GM21390 (cell line): ENCODE measurements around the gene RSPH6A.
A peak's percentile ranks its signal among the peaks of the same experiment; 100 is the strongest.

Source experiments
- ATAC-seq: cut with Tn5 transposase; IDR thresholded peaks from one replicate; pipeline ENCODE4 v1.9.1; 2021; ENCODE audit not compliant: unreplicated experiment

The RSPH6A gene

DNA sequence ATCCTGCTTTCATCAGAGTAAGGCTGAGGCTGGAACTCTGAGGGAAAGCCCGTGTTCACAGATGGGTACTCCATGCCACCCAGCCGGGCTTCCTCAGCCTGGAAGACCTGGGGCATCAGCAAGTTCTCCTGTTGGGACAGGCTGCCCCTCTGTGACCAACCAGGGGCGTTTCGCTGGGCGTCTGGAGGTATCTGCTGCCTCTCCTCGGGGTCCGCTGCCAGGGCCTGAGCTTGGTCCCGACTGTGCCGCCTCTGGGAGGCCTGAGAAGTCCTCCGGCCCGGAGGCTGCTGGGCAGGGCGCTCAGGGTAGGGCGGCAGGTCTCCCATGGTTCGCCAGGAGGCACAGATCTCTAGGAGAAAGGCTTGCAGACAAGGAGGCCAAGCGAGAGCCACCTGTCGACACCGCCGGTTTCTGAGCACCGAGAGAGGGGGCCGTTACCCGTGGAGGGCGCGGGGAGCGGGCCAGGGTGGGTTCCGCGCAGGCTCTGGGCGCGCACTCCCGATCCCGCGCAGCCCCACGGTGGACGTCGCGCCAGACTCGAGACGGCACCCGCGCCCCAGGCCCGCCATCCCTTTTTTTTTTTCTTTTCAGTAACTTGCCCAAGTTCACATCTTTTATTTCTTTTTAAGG is at the start of gene RSPH6A:
RSPH6A (minus strand) TSS at position 458 of the 630 bp plus-strand sequence; CDS start at position 326, 132 bp downstream.
- no peak for ATAC-seq

DNA sequence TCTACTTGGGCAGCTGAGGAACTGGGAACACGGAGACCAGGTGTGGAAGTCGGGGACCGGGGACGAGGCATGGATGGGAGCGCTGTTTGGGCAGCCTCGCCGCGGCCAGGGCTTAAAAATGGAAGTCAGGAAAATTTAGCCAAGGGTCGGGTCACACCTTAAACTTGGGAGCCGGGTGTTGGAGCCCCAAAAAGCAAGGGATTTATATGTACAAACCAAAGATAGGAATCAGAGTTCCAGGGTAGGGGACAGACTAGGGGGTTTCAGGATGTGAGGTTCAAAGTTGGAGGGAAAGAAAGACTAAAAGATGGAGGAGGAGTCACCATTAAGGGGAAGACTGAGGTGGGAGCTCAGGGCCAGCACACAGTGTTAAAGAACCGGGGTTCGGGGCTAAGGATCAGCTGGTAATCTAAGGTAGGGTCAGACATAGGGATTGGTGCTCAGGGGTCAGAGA is 49.5 kb upstream of the RSPH6A start:
- ATAC-seq: no peak

DNA sequence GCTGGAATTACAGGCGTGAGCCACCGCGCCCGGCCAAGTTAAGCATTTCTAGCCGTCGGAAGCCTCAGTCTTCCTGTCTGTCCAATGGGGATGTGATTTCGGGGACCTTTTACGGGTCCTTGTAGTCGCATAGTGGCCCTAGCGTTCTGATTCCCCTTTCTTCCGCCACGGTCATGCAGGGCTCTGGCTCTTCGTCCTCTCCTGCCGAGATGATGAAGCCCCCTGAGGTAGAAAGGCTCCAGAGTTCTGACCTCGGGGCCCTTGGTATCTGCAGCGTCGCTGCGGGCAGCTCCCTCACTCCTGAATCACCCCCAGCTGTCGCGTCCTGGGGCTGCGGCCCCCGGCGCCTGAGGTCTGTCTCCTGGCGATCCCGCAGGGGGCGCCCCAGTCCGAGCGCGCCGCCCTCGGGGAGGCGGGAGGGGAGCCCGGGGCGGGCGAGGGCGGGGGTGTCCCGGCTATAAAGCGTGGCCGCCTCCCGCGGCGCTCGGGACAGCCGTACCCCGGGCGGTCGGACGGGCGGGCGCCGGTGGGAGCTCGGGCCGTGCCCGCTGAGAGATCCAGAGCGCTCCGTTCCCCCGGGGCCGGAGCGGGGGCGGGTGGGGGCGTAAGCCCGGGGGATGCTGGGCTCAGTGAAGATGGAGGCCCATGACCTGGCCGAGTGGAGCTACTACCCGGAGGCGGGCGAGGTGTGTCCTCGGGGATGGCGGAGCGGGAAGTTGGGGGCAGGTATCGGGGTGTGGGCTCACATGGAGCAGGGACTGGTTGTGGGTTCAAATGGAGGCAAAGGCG is 48.9 kb upstream of the RSPH6A start, which contains the start of gene FOXA3:
FOXA3 (plus strand) TSS at position 487 of the 789 bp plus-strand sequence; CDS start at position 618, 131 bp downstream.
- ATAC-seq: no peak

DNA sequence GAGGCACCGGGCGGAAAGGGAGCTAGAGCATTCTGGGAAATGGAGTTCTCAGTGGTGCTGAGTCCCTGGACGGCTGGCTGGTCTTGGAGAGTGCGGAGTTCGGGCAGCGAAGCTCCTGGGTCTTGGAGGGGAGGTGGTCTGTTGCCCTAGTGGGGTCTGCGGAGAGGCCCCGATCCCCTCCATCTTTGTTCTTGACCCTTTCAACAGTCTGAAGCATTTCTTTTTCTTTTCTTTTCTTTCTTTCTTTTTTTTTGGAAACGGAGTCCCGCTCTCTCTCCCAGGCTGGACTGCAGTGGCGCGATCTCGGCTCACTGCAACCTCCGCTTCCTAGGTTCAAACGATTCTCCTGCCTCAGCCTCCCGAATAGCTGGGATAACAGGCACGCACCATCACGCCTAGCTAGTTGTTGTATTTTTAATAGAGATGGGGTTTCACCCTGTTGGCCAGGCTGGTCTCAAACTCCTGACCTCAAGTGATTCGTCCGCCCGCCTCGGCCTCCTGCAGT is 48.3 kb upstream of the RSPH6A start:
- ATAC-seq: no peak

DNA sequence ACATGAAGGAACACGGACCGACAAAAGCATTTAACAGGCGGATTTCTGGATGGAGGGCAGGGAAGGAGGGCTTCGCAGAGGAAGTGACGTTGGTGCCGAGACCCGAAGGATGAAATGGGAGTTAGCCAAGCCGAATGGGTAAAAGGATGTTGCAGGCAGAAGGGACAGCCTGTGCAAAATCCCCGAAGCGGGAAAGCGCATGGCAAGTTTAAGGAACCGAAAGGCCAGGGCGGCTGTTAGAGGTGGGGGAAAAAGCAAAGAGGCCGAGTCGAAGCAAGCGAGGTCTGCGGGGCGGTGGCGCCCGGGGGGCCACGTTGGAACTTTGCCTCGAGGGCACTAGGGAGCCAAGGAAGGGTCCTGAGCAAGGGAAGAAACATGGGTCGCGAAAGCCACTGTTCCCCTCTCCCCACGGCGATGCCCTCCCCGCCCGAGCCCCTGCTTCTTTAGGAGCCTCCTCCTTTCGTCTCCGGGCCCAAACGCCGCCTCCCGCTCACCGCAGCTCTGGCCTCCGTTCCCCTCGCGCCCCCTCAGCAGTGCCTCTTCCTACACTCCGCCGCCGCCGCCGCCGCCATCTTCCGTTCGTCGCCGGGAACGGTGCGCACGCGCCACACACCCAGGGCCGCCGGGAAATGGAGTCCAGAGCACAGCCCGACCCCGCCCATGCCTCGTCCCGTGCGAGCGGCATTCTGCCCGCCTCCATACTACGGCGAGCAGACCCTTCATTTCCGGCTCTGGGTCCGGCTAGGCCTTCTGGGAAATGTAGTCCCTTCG is 47.6 kb upstream of the RSPH6A start, which contains the start of gene SYMPK:
SYMPK (minus strand) TSS at position 584 of the 771 bp plus-strand sequence. CDS start 8,652 bp downstream, outside the sequence.
- ATAC-seq: peak; percentile 87

DNA sequence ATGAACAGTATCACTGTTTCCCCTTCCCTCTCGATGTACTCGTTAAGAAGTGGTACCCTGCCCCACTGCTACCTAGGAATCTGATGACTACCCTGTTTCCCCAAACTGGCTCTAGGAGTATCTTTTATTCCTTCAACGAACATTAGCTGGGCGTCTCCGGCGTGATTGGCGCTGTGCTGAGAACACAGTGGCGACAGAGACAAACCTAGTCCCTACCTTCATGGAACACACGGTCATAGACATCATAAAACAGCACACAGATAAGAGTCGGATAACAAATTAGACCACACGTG is 47.1 kb upstream of the RSPH6A start:
- ATAC-seq: no peak

DNA sequence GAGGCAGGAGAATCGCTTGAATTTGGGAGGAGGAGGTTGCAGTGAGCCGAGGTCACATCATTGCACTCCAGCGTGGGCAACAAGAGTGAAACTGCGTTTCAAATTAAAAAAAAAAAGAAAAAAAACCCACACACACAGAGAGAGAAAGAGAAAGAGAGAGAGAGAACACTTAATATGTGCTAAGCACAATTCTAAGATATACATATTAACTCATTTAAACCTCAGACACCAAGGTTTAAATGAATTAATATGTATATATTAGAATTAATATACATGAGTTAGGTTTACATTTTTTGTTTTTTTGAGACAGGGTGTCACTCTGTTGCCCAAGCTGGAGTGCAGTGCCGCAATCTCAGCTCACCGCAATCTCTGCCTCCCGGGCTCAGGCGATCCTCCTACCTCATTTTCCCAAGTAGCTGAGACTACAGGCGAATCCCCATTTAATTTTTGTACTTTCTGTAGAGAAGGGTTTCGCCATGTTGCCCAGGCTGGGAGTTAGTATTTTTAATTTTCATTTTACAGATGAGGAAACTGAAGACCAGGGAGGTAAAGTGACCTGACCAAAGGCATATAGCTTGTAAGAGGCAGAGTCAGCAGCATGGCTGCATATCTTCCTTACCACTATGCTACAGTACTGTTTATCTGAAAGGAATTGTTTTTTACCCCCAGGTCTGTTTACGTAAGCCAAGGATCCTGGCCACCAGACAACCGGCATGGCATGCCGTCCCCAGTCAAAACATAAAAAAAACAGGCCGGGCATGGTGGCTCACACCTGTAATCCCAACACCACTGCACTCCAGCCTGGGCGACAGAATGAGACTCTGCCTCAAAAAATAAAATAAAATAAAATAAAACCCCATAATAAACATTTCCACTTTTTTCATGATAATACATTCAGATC is 45.5 kb upstream of the RSPH6A start:
- ATAC-seq: no peak

DNA sequence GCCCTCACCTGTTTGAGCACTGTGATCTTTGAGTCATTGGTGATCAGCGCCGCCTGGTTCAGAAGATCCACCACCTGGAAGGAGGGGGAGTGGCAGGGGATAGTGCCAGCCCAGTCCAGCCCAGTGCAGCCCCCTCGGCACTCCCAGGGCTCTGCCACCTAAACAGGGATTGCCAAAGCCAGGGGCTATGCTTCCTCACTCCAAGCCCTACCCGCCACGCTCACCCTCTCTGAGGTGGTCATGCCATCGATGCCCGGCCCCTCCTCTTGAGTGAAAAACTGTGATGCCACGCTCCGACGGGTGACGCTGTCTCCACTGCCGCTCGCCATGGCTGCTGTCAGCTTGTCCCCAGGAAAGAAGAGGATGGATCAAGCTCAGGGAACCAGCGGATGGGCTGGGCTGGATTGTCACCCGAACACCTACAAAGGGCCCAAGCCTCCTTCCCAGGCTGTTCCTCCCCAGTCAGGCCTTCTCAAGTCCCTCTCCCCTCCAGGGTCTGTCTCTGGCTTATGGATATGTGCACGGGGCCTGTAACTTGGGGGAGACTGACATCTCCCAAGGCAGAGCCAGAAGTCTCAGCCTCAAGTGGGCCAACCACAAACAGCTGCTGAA is 39.2 kb upstream of the RSPH6A start:
- no peak for ATAC-seq

DNA sequence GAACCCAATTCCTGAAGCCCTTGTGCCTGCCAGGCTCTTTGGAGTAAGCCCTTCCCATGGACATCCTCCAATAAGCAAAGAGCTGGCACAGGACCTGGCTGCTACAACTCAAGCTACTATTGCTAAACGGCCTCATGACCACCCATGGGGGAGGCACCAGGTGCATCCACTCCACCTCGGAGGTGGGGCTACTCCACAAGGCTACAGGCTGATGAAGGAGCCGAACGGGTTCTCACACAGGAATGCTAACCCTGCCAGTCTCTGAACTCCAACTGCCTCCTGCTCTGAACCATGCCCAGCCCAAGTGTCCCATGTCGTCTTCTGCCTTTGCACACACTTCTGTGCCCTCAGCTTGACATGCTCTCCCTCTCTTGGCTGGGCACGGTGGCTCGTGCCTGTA is 37.9 kb upstream of the RSPH6A start:
- ATAC-seq: no peak

DNA sequence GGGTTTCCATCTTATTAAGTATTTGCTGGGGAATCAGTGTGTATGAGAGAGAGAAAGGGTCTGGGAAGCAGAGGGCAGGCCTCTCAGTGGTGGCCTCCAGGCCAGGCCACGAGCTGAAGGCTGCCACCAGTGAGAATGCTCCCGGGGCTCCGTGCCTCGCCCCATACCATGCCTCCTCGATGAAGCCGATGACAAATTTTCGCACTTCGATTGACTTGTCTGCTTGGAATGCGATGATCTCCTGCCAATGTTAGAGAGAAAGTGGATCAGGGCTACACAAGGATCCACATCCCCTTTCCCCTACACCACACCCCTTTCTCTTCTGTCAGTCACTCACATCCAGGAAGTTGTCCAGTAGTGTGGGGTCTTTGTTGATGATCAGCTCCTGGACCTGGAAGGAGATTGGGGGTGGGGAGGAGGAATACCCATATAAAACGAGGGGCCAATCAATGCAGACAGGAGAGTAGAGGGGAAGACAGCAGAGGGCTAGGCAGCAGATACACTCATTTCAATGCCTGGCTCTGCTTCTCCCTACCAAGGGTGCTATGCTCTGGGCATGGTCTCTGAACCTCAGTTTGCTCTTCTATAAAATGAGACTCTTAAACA is 37.1 kb upstream of the RSPH6A start:
- no peak for ATAC-seq

DNA sequence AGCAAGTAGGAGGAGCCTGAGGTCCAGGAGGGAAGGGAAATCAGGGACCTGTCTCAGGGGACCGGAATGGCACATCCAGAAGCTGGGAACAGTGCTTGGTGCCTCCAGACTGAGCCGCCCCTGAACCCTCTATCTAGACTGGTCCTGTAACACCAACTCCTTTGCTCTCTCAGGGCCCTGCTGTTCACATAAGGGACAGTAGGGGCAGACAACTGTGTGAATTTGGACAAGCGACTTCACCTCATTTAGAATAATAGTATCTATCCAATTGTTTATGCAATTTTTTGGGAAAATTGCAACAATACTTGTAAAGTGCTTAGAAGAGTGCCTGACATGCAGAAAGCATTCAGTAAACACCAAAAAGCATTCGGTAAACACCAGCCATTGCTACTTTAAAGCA is 33.8 kb upstream of the RSPH6A start:
- no peak for ATAC-seq

DNA sequence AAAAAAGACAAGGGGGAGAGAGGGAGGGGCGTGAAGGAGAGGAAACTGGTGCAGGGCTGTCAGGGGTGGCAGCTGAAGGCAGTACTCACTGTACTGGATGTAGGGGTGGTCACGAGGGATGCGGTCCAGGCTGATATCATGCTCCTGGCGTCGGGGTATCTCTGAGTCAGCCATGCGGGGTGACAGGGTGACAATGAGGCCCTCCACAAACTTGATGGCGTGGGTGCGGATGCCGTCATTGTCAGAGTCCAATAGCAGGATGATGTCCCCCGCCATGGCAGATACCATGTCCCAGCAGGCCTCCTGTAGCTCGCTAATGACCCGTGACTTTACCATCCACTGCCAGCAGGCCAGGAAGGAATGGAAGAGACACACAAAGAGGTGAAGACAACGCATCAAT is 32.6 kb upstream of the RSPH6A start:
- no peak for ATAC-seq

DNA sequence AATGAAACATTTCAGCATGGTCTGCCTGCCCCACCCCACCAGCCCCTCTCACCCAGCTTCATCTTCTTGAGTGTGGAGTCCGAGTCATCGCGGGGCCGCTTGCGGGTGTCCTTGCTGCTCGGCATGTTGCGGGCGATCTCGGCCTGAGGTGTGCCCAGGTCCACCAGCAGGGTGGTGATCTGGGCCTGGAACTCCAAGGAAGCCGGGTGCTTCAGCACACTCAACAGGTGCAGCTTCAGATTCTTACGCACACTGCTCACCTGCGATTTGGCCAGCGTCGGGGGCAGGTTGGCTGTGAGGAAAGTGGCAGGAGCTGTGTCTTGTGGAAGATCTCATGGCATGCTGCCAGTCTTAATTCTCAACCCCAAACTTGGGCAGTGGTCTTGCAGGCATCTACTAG is 27.1 kb upstream of the RSPH6A start:
- ATAC-seq: no peak

DNA sequence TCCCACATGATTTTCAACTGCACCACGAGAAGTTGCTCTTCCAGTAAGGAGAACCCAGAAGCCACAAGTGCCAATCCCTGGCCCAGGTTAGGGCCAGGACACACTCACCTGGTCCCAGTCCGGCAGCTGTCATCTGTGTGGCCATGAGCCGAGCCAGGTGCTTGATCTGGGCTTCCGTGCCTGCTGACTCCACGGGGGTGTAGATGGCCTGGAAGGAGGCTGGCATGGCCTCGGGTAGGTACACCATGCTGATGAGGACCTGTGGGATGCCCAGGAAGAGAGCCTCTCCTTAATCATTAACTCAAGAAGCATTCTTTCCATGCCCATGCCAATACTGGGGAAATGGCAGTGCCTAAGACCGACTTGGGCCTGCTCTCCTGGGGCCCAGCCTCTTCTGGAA is 19.9 kb upstream of the RSPH6A start:
- no peak for ATAC-seq

DNA sequence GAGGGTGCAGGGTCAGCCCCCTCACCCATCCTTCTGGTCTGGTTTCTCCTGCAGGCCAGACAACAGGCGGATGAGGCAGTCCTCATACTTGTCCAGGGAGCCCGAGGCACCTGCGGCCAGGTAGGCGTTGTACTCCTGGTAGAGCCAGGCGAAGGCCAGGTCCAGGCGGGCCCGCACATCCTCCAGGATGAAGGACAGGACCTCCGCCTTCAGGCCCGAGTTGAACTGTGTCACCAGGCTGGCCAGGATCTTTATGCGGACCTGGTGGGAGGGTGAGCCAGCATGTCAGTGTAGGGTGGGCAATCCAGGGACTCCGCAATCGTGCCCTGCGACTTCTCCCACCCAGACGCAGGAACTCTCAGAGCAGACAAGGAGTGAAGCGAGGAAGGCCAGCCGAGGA is 13.8 kb upstream of the RSPH6A start:
- ATAC-seq: no peak

DNA sequence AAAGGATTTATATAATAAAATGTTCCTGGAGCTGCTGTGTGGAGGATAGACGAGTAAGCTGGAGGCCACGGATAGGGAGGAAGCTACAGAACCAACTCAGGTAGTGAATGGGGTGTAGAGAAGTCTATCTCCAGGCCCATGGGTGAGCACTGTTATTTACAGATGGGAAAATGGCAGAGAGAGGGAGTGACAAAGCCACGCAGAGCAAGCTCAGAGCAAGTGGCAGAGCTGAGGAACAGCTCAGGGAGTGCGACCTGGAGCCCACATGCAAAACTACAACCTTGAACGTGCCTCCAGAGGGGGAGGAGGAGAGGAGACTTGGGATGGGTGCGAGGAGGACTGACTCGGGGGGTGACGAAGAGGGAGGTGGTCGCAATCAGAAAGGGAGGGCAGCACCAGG is 13.4 kb upstream of the RSPH6A start:
- ATAC-seq: no peak

DNA sequence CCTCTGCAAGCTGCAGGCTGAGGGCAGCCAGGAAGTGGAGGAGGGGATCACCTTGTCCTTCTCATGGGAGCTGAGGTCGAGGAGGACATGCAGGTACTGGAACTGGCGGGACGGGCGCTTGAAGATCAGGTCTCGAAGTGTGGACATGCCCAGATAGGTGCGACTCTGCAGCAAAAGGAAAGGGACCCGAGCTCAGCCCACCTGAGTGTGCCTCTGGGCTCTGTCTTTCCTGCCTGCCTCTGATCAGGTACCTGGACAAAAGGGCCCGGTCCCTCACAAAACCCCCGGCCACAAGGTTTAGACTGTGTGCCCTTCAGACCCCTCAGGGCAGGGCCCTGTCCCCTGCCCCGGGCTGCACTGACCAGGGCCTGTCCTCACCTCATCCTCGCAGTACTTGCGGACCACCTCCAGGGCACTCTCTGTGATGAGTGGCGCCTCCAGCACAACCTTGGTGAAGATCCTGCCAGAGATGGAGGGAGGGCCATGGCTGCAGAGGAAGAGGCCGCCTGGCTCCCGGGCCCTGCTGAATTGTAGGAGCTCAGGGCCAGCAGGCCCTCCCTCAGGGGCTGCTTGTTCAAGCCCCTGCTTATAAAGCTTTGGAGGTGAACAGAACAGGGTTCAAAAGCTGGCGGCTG is 12.5 kb upstream of the RSPH6A start:
- no peak for ATAC-seq

DNA sequence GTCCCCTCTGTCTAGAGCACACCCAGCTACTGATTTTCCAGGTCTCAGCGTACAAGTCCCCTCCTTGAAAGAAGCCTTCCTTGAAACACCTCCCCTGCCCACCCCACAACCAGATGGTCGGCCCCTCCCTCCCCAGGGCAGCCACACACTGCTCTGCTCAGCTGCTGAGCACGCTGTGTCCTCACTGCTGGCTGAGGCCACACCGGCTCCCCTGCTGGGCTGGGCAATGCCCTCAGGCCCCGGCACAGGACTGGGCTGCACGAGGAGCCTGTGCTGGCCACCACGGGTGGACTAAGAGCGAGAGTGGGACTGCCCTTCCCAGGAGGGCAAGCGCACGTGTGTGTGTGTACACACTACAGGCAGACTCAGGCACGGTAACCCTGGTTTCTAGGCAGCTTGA is 11.8 kb upstream of the RSPH6A start:
- ATAC-seq: no peak
